SU-DHL-6 (cell line): ENCODE results near the gene SLC25A47.

Experiments
- H2AFZ ChIP-seq: fragments of 200-600 bp; sonication (generic); 2 replicates; pipeline ENCODE4 v1.6.1; 2014; ENCODE audit warnings: low read depth, mild to moderate bottlenecking, moderate library complexity, mixed read lengths, antibody characterized with exemption, low read length; ENCODE audit not compliant: severe bottlenecking
- H3F3A ChIP-seq: fragments of 200-600 bp; shearing (Covaris generic); 2 replicates; pipeline ENCODE4 v1.6.0; 2016; ENCODE audit warnings: antibody characterized with exemption, mild to moderate bottlenecking; ENCODE audit not compliant: insufficient read depth
- H3K27ac ChIP-seq: fragments of 200-600 bp; sonication (generic); 2 replicates; pipeline ENCODE4 v1.5.1; 2016; ENCODE audit warnings: low read depth, mild to moderate bottlenecking, low read length, moderate library complexity, mixed read lengths
- H3K27me3 ChIP-seq: fragments of 200-600 bp; sonication (generic), shearing (Covaris generic); 2 replicates; pipeline ENCODE4 v1.6.0; 2014; ENCODE audit warnings: mild to moderate bottlenecking, low read length
- H3K36me3 ChIP-seq: fragments of 200-600 bp; sonication (generic); 2 replicates; pipeline ENCODE4 v1.6.1; 2014; ENCODE audit warnings: mild to moderate bottlenecking, low read length, mixed read lengths
- H3K4me2 ChIP-seq: fragments of 300-600, 200-600 bp; shearing (Covaris generic), sonication (generic); 2 replicates; pipeline ENCODE4 v1.6.0; 2014; ENCODE audit warnings: low read length, low read depth, mild to moderate bottlenecking; ENCODE audit not compliant: poor library complexity, severe bottlenecking
- H3K4me3 ChIP-seq: fragments of 200-600 bp; sonication (generic); 2 replicates; pipeline ENCODE4 v1.5.1; 2014; ENCODE audit warnings: antibody characterized with exemption, low read length, mild to moderate bottlenecking, mixed read lengths; ENCODE audit not compliant: insufficient read depth, poor library complexity, severe bottlenecking
- H3K79me2 ChIP-seq: fragments of 200-600 bp; sonication (generic); 2 replicates; pipeline ENCODE4 v1.6.1; 2014; ENCODE audit warnings: mild to moderate bottlenecking, low read length, moderate library complexity; ENCODE audit not compliant: insufficient read depth
- H3K9ac ChIP-seq: fragments of 200-600 bp; sonication (generic); 2 replicates; pipeline ENCODE4 v1.7.0; 2014; ENCODE audit warnings: mild to moderate bottlenecking, low read length
- H3K9me2 ChIP-seq: fragments of 200-600 bp; sonication (generic); replicated peaks from 2 replicates; pipeline ENCODE4 v1.6.1; 2014; ENCODE audit warnings: low read length; ENCODE audit not compliant: insufficient read depth
- H3K9me3 ChIP-seq: fragments of 200-600 bp; sonication (generic); 2 replicates; pipeline ENCODE4 v1.6.1; 2014; ENCODE audit warnings: low read length, mixed read lengths; ENCODE audit not compliant: insufficient read depth
- H4K20me1 ChIP-seq: fragments of 200-600 bp; sonication (generic); 2 replicates; pipeline ENCODE4 v1.6.1; 2014; ENCODE audit warnings: low read depth, mild to moderate bottlenecking, antibody characterized with exemption, low read length, moderate library complexity, mixed read lengths
- CTCF ChIP-seq: fragments of 200-600 bp; sonication (generic); IDR thresholded peaks from one replicate; pipeline ENCODE4 v1.5.1; 2017; ENCODE audit warnings: antibody characterized with exemption, mild to moderate bottlenecking, low read length, moderate library complexity; ENCODE audit not compliant: insufficient read depth, poor library complexity, severe bottlenecking
- EZH2phosphoT487 ChIP-seq: fragments of 200-600 bp; sonication (generic), shearing (Covaris generic); conservative IDR thresholded peaks from 2 replicates; pipeline ENCODE4 v1.6.1; 2018; ENCODE audit warnings: mild to moderate bottlenecking, antibody characterized with exemption, low read length, moderate library complexity, mixed read lengths

SLC25A47 gene

DNA sequence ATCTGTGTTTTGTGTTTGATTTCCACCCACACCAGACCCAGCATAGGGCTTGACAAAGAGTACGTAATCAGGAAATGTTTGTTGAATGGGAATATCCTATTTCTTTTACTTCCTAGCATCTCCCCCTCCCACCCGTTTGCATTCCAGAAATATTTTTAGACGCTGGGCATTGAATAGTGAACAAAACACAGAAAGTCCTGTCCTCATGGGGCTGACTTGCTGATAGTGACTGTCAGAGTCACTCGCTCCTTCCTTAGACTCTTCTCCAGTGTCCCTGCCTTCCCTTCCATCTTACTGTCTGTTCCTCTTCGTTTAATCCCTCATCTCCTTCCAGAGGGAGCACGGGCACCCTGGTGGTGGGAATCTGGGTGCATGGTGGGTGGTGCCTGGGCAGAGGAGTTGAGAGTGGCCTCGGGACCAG lies 53.6 kb downstream of the SLC25A47 start:
- peak overlapping the region; percentile 70 for H3K4me2 ChIP-seq
- no peaks in the 10 kb centered on the region for H3K9me2 ChIP-seq
- H2AFZ ChIP-seq: peak overlapping the region; percentile 69
- no peaks in the 10 kb centered on the region for H3K9me3 ChIP-seq
- H3K4me3 ChIP-seq: peak overlapping the region; percentile 83
- 0 out of 2 replicates have a peak, but pooled peaks cover 4% of the 10 kb centered on the region for H3K79me2 ChIP-seq
- no peaks in the 10 kb centered on the region for H3K36me3 ChIP-seq
- H3K9ac ChIP-seq: peak overlapping the region; percentile 77
- no peaks in the 10 kb centered on the region for H3K27me3 ChIP-seq
- peak overlapping the region; percentile 74 for H3K27ac ChIP-seq
- no peak for TF ChIP-seq CTCF
- TF ChIP-seq EZH2phosphoT487: no peak
- no peaks in the 10 kb centered on the region for H4K20me1 ChIP-seq
- peaks cover 7% of the 10 kb centered on the region for H3F3A ChIP-seq
